Esophagus mucosa (tissue), 1 donor: ENCODE measurements around the gene TBC1D10B. TPM values are rescaled to one million over a fixed set of nuclear protein-coding genes. Genes with fewer than 3 reads are reported as not detected.

Source experiments
- ATAC-seq: fragments of 200-7000 bp; cut with Tn5 transposase; one replicate; pipeline ENCODE4 v1.9.1; 2020
- total RNA-seq: library from RNA; stranded (reverse); gene quantifications from one replicate; pipeline ENCODE4 v1.2.4, GENCODE V29; 2023
- donor health status: DM: yes; HTN: yes; CAD: no.

The TBC1D10B gene
- total RNA-seq: 25.3 TPM

GRCh38 chr16:30370456-30371247 is at the start of gene TBC1D10B:
Gene TBC1D10B, minus strand, starts transcription at chr16:30370494. Its CDS starts 311 bp downstream, at chr16:30370183.
- ATAC-seq: peak; percentile 93

- no peak for ATAC-seq
Observed at GRCh38 chr16:30418350-30419181, 48.3 kb upstream of the TBC1D10B start.

DNA sequence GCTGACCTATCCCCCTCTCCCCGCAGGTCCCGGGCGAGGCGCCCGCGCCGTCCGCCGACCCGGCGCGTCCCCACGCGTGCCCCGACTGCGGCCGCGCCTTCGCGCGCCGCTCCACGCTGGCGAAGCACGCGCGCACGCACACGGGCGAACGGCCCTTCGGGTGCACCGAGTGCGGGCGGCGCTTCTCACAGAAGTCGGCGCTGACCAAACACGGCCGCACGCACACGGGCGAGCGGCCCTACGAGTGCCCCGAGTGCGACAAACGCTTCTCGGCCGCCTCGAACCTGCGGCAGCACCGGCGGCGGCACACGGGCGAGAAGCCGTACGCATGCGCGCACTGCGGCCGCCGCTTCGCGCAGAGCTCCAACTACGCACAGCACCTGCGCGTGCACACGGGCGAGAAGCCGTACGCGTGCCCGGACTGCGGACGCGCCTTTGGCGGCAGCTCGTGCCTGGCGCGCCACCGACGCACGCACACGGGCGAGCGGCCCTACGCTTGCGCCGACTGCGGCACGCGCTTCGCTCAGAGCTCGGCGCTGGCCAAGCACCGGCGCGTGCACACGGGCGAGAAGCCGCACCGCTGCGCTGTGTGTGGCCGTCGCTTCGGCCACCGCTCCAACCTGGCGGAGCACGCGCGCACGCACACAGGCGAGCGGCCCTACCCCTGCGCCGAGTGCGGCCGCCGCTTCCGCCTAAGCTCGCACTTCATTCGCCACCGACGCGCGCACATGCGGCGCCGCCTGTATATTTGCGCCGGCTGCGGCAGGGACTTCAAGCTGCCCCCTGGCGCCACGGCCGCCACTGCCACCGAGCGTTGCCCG is 47.4 kb upstream of the TBC1D10B start:
- ATAC-seq: peak; percentile 97

DNA sequence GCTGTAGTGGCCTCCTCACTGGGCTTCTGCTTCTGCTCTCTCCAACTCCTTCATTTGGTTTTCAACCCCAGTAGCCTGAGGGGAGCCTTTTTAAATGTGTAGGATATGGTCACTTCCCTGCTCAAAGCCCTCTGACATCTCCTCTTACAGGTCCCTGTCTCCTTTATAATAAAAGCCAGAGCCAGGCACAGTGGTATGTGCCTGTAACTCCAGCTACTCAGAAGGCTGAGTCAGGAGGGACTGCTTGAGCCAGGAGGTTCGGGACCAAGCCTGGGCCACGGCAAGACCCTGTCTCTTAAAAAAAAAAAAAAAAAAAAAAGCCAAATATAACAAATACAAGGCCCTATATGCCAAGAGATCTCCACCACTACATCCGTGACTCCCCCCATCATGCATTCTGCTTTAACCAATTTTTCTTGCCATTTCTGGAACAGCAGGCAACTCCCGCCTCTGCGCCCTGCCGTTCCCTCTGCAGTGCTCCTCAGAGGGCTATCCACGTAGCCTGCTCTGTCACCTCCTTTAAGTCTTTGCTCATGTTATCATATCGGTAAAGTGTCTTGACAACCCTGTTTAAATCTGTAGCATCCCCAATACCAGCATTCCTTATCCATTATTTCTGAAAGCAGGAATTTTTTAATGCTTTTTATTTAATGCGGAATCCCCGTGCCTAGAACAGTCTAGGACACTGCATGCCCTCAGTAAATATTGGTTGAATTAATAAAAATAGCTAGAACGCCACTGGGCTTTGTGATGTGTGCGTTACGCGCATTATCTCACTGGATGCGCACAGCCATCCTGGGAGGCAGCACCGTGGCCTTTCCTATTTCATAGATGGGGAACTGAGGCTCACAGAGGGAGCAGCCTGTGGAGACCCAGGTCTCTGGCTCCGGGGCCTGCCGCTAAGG is 46.6 kb upstream of the TBC1D10B start:
- no peak for ATAC-seq

DNA sequence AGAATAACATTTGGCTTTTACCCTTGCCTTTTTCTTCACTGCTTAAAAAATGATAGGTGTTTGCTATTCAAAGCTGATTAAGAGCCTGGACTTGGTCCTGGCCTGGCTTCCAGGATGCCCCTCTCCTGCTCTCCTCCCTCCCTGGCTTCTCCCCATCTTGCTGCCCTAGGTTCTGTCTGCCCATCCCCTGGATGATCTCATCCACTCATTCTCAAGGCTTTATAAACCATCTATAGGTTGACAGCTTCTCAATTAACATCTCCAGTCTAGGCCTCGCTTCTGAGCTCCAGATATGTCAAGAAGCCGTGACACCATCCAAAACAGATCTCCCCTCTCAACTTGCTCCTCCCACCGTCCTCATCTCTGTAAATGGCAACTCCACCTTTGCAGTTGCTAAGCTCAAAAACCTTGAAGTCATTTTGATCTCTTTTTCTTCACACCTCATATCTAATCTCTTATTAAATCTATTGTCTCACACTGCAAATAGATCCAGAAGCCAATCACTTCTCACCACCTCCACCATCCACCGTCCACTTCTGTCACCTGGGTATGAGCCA is 45.8 kb upstream of the TBC1D10B start:
- ATAC-seq: no peak

DNA sequence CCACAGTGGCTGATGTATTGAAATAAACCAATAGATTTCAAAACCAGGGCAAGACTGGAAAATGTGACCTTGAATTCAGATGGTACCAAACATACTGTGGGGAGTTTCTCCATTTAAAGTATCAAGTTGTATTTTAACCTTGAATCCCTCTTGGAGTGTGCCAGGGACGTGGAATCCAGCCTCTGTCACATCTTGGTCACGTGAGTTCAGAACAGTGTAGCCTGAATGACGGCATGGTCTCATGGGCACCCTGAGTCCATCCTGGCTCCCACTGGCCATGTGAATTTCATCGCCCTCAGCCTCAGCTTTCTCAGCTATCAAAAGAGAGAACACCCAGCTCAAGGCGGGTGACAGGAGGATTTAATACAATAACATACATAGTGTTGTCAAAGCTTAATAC is 43.9 kb upstream of the TBC1D10B start:
- no peak for ATAC-seq

DNA sequence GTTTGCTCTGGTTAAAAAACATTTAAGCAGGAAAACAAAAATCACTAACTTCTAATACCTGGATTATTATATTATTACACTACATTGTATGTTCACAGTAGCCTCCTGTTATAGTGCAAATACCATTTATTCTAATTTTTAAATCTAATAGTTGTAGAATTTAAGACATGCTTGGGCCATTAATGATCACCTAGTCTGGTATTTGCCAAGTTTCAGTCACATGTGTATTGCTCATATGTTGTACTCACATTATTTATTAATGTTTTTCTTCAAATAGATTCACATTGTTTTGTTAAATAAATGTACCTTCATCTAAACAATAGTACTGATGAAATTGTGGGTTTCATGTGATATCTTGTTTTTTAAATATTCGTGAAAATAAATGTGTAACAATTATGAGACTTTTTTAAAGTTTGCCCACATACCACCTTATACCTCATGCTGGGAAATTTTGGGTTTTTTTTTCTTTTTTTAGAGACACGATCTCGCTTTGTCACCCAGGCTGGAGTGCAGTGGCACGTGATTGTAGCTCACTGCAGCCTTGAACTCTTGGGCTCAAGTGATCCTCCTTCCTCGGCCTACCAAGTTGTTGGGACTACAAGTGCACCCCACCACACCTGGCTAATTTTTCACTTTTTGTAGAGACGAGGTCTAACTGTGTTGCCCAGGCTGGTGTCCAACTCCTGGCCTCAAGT is 43.0 kb upstream of the TBC1D10B start:
- no peak for ATAC-seq

GRCh38 chr16:30409125-30410060 is 39.1 kb upstream of the TBC1D10B start:
- peak; percentile 74 for ATAC-seq

DNA sequence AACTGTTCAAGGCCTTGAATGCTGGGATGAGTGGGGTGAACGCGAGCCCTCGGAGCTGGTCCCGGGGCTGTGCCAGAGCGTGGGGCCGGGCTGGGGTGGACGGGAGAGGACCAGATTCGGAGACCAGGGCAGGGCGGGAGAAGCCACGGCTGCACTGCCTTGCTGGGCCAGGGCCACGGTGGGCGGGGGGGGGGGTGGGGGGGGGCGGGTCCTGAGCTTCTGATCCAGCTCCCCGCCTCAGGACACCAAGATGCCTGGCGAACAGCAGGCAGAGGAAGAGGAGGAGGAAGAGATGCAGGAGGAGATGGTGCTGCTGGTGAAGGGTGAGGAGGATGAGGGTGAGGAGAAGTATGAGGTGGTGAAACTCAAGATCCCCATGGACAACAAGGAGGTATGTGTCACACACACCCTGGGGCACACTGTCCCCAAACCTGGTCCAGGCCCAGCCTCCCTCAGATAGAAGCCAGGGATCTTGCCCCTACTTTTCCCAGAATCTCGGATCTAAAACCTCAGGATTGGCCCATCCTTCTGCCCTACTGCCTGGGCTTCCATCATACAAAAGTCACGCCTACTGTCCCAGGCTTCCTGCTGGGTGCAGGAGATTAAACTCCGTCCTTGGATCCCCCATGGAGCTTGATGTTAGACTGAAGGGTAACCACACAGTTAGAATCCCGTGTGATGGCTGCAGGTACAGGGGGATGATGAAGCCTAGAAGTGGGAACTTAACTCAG is 37.7 kb upstream of the TBC1D10B start:
- peak; percentile 8 for ATAC-seq

GRCh38 chr16:30407102-30407803 is 37.0 kb upstream of the TBC1D10B start, which contains the start of gene ZNF771:
Gene ZNF771, plus strand, starts transcription at chr16:30407606. Its CDS starts 448 bp downstream, at chr16:30408054.
- peak; percentile 94 for ATAC-seq

DNA sequence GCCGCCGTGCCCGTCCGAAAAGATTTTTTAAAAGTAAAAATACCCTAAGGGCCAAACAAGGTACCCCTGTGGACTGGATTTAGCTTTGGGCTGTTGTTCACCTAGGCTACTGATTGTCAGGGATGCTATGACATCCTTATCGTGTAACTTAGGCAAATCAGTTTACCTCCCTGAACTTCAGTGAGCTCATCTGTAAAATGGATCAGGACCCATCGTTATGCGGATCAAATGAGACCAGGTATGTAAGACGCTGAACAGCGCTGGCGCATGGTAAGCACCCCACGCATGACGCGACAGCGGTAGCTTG is 36.5 kb upstream of the TBC1D10B start:
- peak; percentile 8 for ATAC-seq

GRCh38 chr16:30401768-30402425 is 31.6 kb upstream of the TBC1D10B start:
- no peak for ATAC-seq

- no peak for ATAC-seq
Observed at GRCh38 chr16:30399435-30400186, 29.3 kb upstream of the TBC1D10B start.

GRCh38 chr16:30398661-30399434 is 28.6 kb upstream of the TBC1D10B start:
- ATAC-seq: no peak

- no peak for ATAC-seq
Observed at GRCh38 chr16:30397776-30398660, 27.7 kb upstream of the TBC1D10B start.
